PC-3 (cell line): Measurements from ENCODE around the gene CCDC158. TPM values are rescaled to one million over a fixed set of nuclear protein-coding genes. Genes with fewer than 3 reads are reported as not detected.

ENCODE experiments used
- ATAC-seq: fragments of 200-7000 bp; cut with Tn5 transposase; 2 replicates; pipeline ENCODE4 v1.9.1; 2020; ENCODE audit warnings: mild to moderate bottlenecking, moderate library complexity
- BruUV-seq: library from RNA; stranded (reverse); fragments of 400-500 nt; replicated peaks from 2 replicates; lab custom pipeline; 2021; lab: Mats Ljungman, UMichigan
- CTCF ChIA-PET: fragments of 300-600 bp; sonication (Branson Sonifier 250); formaldehyde crosslinking; loops from one replicate; lab custom pipeline; 2022; ENCODE audit warnings: antibody characterized with exemption; lab: Charles Lee
- POLR2A ChIA-PET: fragments of 300-600 bp; sonication (Branson Sonifier 250); formaldehyde crosslinking; loops from one replicate; lab custom pipeline; 2022; ENCODE audit warnings: antibody characterized with exemption; ENCODE audit not compliant: unreplicated experiment; lab: Charles Lee
- DNase-seq: peaks from one replicate; pipeline ENCODE4 v3.0.0-alpha.2; 2015
- H2AFZ ChIP-seq: fragments of 300-600 bp; sonication (generic); 2 replicates; pipeline ENCODE4 v1.6.0; 2016; ENCODE audit warnings: antibody characterized with exemption, low read length
- H3F3A ChIP-seq: fragments of 300-600 bp; sonication (generic); one replicate; pipeline ENCODE4 v1.6.0; 2017; ENCODE audit warnings: antibody characterized with exemption, low read length, control low read depth, mild to moderate bottlenecking; ENCODE audit not compliant: unreplicated experiment
- H3K27ac ChIP-seq: fragments of 300-600 bp; sonication (generic); 2 replicates; pipeline ENCODE4 v1.5.1; 2016; ENCODE audit warnings: mild to moderate bottlenecking, low read length
- H3K27me3 ChIP-seq: fragments of 300-600 bp; sonication (generic); 2 replicates; pipeline ENCODE4 v1.6.1; 2016; ENCODE audit warnings: low read length, mixed read lengths
- H3K36me3 ChIP-seq: fragments of 300-600 bp; sonication (generic); 2 replicates; pipeline ENCODE4 v1.6.1; 2016; ENCODE audit warnings: low read depth, mixed run types, low read length, mixed read lengths
- H3K4me1 ChIP-seq: fragments of 300-600 bp; sonication (generic); 2 replicates; pipeline ENCODE4 v1.5.1; 2016; ENCODE audit warnings: low read length; ENCODE audit not compliant: insufficient read depth
- H3K4me2 ChIP-seq: fragments of 300-600 bp; sonication (generic); 2 replicates; pipeline ENCODE4 v1.6.0; 2016; ENCODE audit warnings: low read length
- H3K4me3 ChIP-seq: fragments of 300-600 bp; sonication (generic); 2 replicates; pipeline ENCODE4 v1.5.1; 2016; ENCODE audit warnings: mild to moderate bottlenecking, low read length, mixed read lengths
- H3K79me2 ChIP-seq: fragments of 300-600 bp; sonication (generic); 2 replicates; pipeline ENCODE4 v1.6.1; 2017; ENCODE audit warnings: low read length, mixed read lengths
- H3K9ac ChIP-seq: fragments of 300-600 bp; sonication (generic); 2 replicates; pipeline ENCODE4 v1.6.0; 2016; ENCODE audit warnings: mild to moderate bottlenecking, low read length
- H3K9me2 ChIP-seq: fragments of 300-600 bp; sonication (generic); replicated peaks from 2 replicates; pipeline ENCODE4 v1.6.1; 2016; ENCODE audit warnings: mixed run types, low read length, mixed read lengths
- H3K9me3 ChIP-seq: fragments of 300-600 bp; sonication (generic); 2 replicates; pipeline ENCODE4 v1.6.1; 2016; ENCODE audit warnings: low read length, mixed read lengths
- H4K20me1 ChIP-seq: fragments of 300-600 bp; sonication (generic); 2 replicates; pipeline ENCODE4 v1.6.1; 2016; ENCODE audit warnings: low read length, mixed read lengths
- CTCF ChIP-seq: fragments of 300-600 bp; sonication (generic); conservative IDR thresholded peaks from 2 replicates; pipeline ENCODE4 v1.5.1; 2017; ENCODE audit warnings: antibody characterized with exemption, low read depth, mild to moderate bottlenecking, low read length
- EZH2 ChIP-seq: fragments of 300-600 bp; sonication (generic); IDR thresholded peaks from one replicate; pipeline ENCODE4 v1.6.1; 2017; ENCODE audit warnings: antibody characterized with exemption, mild to moderate bottlenecking, low read length; ENCODE audit not compliant: unreplicated experiment
- EZH2phosphoT487 ChIP-seq: fragments of 300-600 bp; sonication (generic); IDR thresholded peaks from 2 replicates; pipeline ENCODE4 v1.6.1; 2018; ENCODE audit warnings: mild to moderate bottlenecking, antibody characterized with exemption, low read length, borderline replicate concordance
- intact Hi-C: fragments of 100-400 bp; cut with micrococcal nuclease; formaldehyde crosslinking; loops from 2 replicates; pipeline ENCODE4 v1.9.0; 2023
- total RNA-seq: library from RNA; depleted of rRNA; stranded (reverse); fragments of >200 nt; gene quantifications from 2 replicates; pipeline ENCODE4 v1.2.3, GENCODE V29; 2014

Gene CCDC158
- total RNA-seq, 1 experiment from 2014 or later: not detected

GRCh38 chr4:76301068-76301774 is 119.7 kb downstream of the CCDC158 start:
- Histone ChIP-seq H3K4me3 (no peak overlapping the region), H3K9ac (no peak overlapping the region), H3K27me3 (no peaks in the 10 kb centered on the region), H3K4me2 (peak overlapping the region; percentile 57), H3K9me3 (no peaks in the 10 kb centered on the region), H4K20me1 (no peaks in the 10 kb centered on the region), H3K27ac (peak overlapping the region; percentile 79), H3F3A (no peaks in the 10 kb centered on the region), H2AFZ (no peak overlapping the region), H3K79me2 (peaks cover 16% of the 10 kb centered on the region), H3K4me1 (peaks cover 34% of the 10 kb centered on the region), H3K36me3 (peaks cover 5% of the 10 kb centered on the region; the same call in 1 of the 2 replicates), H3K9me2 (no peaks in the 10 kb centered on the region)
- ATAC-seq (peak; percentile 80), DNase-seq (peak; percentile 88)
- POLR2A ChIA-PET: interaction anchor here (0.6 kb wide), 2 partner anchors 129 to 153 kb away, joined by 3 read pairs; partner anchors contain the start of gene NUP54
- TF ChIP-seq CTCF: no peak
- no peak for TF ChIP-seq EZH2
- no peak for TF ChIP-seq EZH2phosphoT487
- intact Hi-C loops: loop anchor here (1.0 to 10.0 kb wide), 4 partner anchors 18 to 204 kb away; partner anchors contain the start of gene SCARB2
- CTCF ChIA-PET: interaction anchor here (0.9 kb wide), 1 partner anchor 12 kb away, joined by 4 read pairs; no protein-coding TSS in a partner anchor
- BruUV-seq: no TSS peak

DNA sequence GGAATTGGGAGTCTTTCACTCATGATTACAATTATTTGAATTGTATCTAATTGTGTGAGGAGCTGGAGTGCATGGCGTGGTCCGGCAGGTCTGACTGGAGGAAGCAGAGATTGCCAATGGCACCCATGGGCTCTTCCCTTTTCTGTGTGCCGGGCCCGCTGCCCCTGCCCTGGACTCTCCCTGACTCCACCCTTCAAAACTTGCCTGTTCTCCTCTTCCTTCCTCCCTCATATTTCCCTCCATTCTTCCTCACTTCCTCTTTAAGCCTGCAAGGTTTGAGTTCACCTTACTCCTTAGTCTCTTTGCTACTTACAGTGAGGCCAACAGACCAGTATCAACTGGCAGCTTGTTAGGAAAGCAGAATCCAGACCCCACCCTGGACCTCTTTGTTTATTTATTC is 120.9 kb downstream of the CCDC158 start:
- Histone ChIP-seq H3K27ac (no peak overlapping the region), H2AFZ (no peak overlapping the region), H3K9me2 (no peaks in the 10 kb centered on the region), H4K20me1 (no peaks in the 10 kb centered on the region), H3K36me3 (peaks cover 5% of the 10 kb centered on the region; the same call in 1 of the 2 replicates), H3K79me2 (peaks cover 5% of the 10 kb centered on the region), H3K9me3 (no peaks in the 10 kb centered on the region), H3K27me3 (no peaks in the 10 kb centered on the region), H3K4me3 (no peak overlapping the region), H3K4me1 (peaks cover 28% of the 10 kb centered on the region), H3K9ac (no peak overlapping the region), H3F3A (no peaks in the 10 kb centered on the region), H3K4me2 (no peak overlapping the region)
- TF ChIP-seq EZH2: no peak
- no peak for TF ChIP-seq CTCF
- no peak for TF ChIP-seq EZH2phosphoT487
- BruUV-seq: no TSS peak
- DNase-seq: no peak
- ChIA-PET CTCF (no interaction called here), POLR2A (no interaction called here)
- no peak for ATAC-seq
- intact Hi-C loops: loop anchor here (10.0 kb wide), 3 partner anchors 75 to 205 kb away; partner anchors contain the start of gene SCARB2

GRCh38 chr4:76298227-76298626 is 122.7 kb downstream of the CCDC158 start:
- POLR2A ChIA-PET: no interaction called here
- Histone ChIP-seq H3K4me2 (no peak overlapping the region), H3K27me3 (no peaks in the 10 kb centered on the region), H3K4me3 (no peak overlapping the region), H3K36me3 (peaks cover 5% of the 10 kb centered on the region; the same call in 1 of the 2 replicates), H3F3A (no peaks in the 10 kb centered on the region), H3K9ac (no peak overlapping the region), H3K79me2 (no peaks in the 10 kb centered on the region), H2AFZ (no peak overlapping the region), H3K9me2 (no peaks in the 10 kb centered on the region), H3K27ac (no peak overlapping the region), H4K20me1 (no peaks in the 10 kb centered on the region), H3K9me3 (no peaks in the 10 kb centered on the region), H3K4me1 (peaks cover 24% of the 10 kb centered on the region)
- no peak for TF ChIP-seq CTCF
- TF ChIP-seq EZH2: no peak
- TF ChIP-seq EZH2phosphoT487: no peak
- BruUV-seq: no TSS peak
- CTCF ChIA-PET: no interaction called here
- DNase-seq (no peak), ATAC-seq (no peak)
- intact Hi-C loops: no loop called here
